PC-3 (cell line): Measurements from ENCODE around the gene ACADS.

Experiments used
- EZH2 ChIP-seq: fragments of 300-600 bp; sonication (generic); IDR thresholded peaks from one replicate; pipeline ENCODE4 v1.6.1; 2017; ENCODE audit warnings: antibody characterized with exemption, mild to moderate bottlenecking, low read length; ENCODE audit not compliant: unreplicated experiment
- EZH2phosphoT487 ChIP-seq: fragments of 300-600 bp; sonication (generic); IDR thresholded peaks from 2 replicates; pipeline ENCODE4 v1.6.1; 2018; ENCODE audit warnings: mild to moderate bottlenecking, antibody characterized with exemption, low read length, borderline replicate concordance
- TF ChIP-seq, protein P1 (sequence below): fragments of 300-600 bp; sonication (generic); conservative IDR thresholded peaks from 2 replicates; pipeline ENCODE4 v1.5.1; 2017; ENCODE audit warnings: antibody characterized with exemption, low read depth, mild to moderate bottlenecking, low read length

GRCh38 chr12:120677765-120678473 lies 47.7 kb upstream of the ACADS start:
- TF ChIP-seq, protein P1, sequence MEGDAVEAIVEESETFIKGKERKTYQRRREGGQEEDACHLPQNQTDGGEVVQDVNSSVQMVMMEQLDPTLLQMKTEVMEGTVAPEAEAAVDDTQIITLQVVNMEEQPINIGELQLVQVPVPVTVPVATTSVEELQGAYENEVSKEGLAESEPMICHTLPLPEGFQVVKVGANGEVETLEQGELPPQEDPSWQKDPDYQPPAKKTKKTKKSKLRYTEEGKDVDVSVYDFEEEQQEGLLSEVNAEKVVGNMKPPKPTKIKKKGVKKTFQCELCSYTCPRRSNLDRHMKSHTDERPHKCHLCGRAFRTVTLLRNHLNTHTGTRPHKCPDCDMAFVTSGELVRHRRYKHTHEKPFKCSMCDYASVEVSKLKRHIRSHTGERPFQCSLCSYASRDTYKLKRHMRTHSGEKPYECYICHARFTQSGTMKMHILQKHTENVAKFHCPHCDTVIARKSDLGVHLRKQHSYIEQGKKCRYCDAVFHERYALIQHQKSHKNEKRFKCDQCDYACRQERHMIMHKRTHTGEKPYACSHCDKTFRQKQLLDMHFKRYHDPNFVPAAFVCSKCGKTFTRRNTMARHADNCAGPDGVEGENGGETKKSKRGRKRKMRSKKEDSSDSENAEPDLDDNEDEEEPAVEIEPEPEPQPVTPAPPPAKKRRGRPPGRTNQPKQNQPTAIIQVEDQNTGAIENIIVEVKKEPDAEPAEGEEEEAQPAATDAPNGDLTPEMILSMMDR: no peak
- TF ChIP-seq EZH2phosphoT487 (no peak), EZH2 (no peak)
